Mesendoderm (in vitro differentiated cells): ENCODE measurements around the gene KRT77.
A peak's percentile ranks its signal among the peaks of the same experiment; 100 is the strongest.

Experiments used
- DNase-seq: peaks from one replicate; pipeline ENCODE4 v3.0.0; 2013
- H2AK5ac ChIP-seq: 2 replicates; pipeline ENCODE4 v1.6.1; 2013; ENCODE audit warnings: low read length, inconsistent platforms
- H2BK120ac ChIP-seq: 2 replicates; pipeline ENCODE4 v1.6.1; 2013; ENCODE audit warnings: low read depth, mild to moderate bottlenecking, low read length, moderate library complexity, mixed read lengths
- H2BK15ac ChIP-seq: replicated peaks from 2 replicates; pipeline ENCODE4 v1.6.1; 2013; ENCODE audit warnings: low read depth, mild to moderate bottlenecking, moderate library complexity
- H2BK5ac ChIP-seq: 2 replicates; pipeline ENCODE4 v1.6.1; 2013; ENCODE audit warnings: low read length, inconsistent platforms
- H3K18ac ChIP-seq: 2 replicates; pipeline ENCODE4 v1.6.1; 2013; ENCODE audit warnings: mild to moderate bottlenecking, low read length, mixed read lengths
- H3K23ac ChIP-seq: one replicate; pipeline ENCODE4 v1.6.1; 2013; ENCODE audit warnings: low read length
- H3K27ac ChIP-seq: 2 replicates; pipeline ENCODE4 v1.5.1; 2013; ENCODE audit warnings: low read depth, mild to moderate bottlenecking, inconsistent platforms, low read length, moderate library complexity
- H3K27me3 ChIP-seq: 2 replicates; pipeline ENCODE4 v1.6.1; 2013; ENCODE audit warnings: low read length, control low read depth, mild to moderate bottlenecking, inconsistent platforms; ENCODE audit not compliant: insufficient read depth, poor library complexity
- H3K36me3 ChIP-seq: 2 replicates; pipeline ENCODE4 v1.6.1; 2013; ENCODE audit warnings: low read length, inconsistent platforms; ENCODE audit not compliant: control insufficient read depth, insufficient read depth
- H3K4ac ChIP-seq: one replicate; pipeline ENCODE4 v1.6.1; 2013; ENCODE audit warnings: low read depth, mild to moderate bottlenecking, low read length, moderate library complexity
- H3K4me1 ChIP-seq: 2 replicates; pipeline ENCODE4 v1.6.1; 2013; ENCODE audit warnings: low read depth, low read length, inconsistent platforms; ENCODE audit not compliant: control insufficient read depth
- H3K4me2 ChIP-seq: 2 replicates; pipeline ENCODE4 v1.6.1; 2013; ENCODE audit warnings: low read length
- H3K4me3 ChIP-seq: 2 replicates; pipeline ENCODE4 v1.5.1; 2013; ENCODE audit warnings: mild to moderate bottlenecking, low read length
- H3K56ac ChIP-seq: one replicate; pipeline ENCODE4 v1.6.1; 2013; ENCODE audit warnings: low read length
- H3K79me1 ChIP-seq: 2 replicates; pipeline ENCODE4 v1.6.1; 2013; ENCODE audit warnings: low read length, inconsistent platforms
- H3K79me2 ChIP-seq: 2 replicates; pipeline ENCODE4 v1.6.1; 2013; ENCODE audit warnings: mild to moderate bottlenecking, low read length; ENCODE audit not compliant: control insufficient read depth, insufficient read depth
- H3K9ac ChIP-seq: 2 replicates; pipeline ENCODE4 v1.6.1; 2013; ENCODE audit warnings: low read length, inconsistent platforms
- H4K5ac ChIP-seq: one replicate; pipeline ENCODE4 v1.6.1; 2013; ENCODE audit warnings: low read length
- H4K8ac ChIP-seq: one replicate; pipeline ENCODE4 v1.6.1; 2013; ENCODE audit warnings: low read depth, mild to moderate bottlenecking, control low read depth, low read length, moderate library complexity
- WGBS: extraction: QIAGEN DNeasy Blood & Tissue Kit; methylation state at CpG from one replicate; pipeline ENCODE4 v1.1.7; 2013; ENCODE audit warnings: low lambda C conversion rate, missing lambda C conversion rate; ENCODE audit not compliant: insufficient coverage; ENCODE audit errors: extremely low coverage; 5-methylcytosine and 5-hydroxymethylcytosine counted together

KRT77 gene

GRCh38 chr12:52745554-52745953 lies 42.2 kb upstream of the KRT77 start:
- no peak overlapping the region for H2AK5ac ChIP-seq
- no peaks in the 10 kb centered on the region for H3K36me3 ChIP-seq
- no peak overlapping the region for H4K5ac ChIP-seq
- H3K18ac ChIP-seq = no peak overlapping the region
- no peak overlapping the region for H3K4ac ChIP-seq
- H3K4me3 ChIP-seq = no peak overlapping the region
- H2BK120ac ChIP-seq = no peak overlapping the region
- no peak overlapping the region for H2BK15ac ChIP-seq
- H3K4me2 ChIP-seq = no peak overlapping the region
- H3K56ac ChIP-seq = no peak overlapping the region
- H3K79me2 ChIP-seq = no peaks in the 10 kb centered on the region
- H3K27ac ChIP-seq = no peak overlapping the region
- H3K27me3 ChIP-seq = no peaks in the 10 kb centered on the region
- DNase-seq = no peak
- no peaks in the 10 kb centered on the region for H3K4me1 ChIP-seq
- no peak overlapping the region for H3K23ac ChIP-seq
- no peak overlapping the region for H4K8ac ChIP-seq
- no CpG with 5 or more reads among the region's 5 CpGs for WGBS
- no peak overlapping the region for H3K9ac ChIP-seq
- H3K79me1 ChIP-seq = no peaks in the 10 kb centered on the region
- H2BK5ac ChIP-seq = no peak overlapping the region

DNA sequence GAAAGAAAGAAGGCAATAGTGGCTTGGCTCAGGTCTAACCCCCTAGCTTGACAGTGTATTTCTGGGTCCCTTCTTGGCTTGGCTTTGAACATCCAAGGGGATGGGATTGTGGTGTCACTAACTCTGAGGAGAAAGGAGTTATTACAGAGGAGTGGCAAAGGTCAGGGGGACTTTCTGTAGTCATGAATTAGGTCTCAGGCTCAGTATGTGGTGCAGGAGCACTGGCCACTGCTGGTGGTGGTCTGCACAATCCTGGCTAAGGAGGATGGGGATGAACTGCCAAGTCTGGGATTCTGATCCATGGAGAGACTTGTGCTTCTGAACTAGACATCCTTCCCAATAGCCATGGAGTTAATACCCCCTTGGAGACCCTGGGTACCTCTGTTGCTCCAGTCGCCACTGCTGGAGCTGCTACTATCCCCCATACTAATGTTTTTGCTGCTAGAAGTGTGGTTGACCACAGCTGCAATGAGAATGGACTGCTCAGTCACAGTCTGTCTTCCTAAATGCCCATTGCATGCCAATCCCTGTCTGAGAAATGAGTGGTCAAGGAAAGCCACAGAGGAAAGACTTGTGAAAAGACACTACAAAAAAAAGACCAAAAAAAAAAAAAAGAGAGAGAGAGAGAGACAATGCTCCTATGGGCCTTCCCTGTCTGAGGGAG lies 41.3 kb upstream of the KRT77 start:
- Histone ChIP-seq H3K27me3 (no peaks in the 10 kb centered on the region), H4K8ac (no peak overlapping the region), H2AK5ac (no peak overlapping the region), H3K56ac (no peak overlapping the region), H2BK5ac (no peak overlapping the region), H3K4ac (no peak overlapping the region), H3K27ac (no peak overlapping the region), H3K4me2 (no peak overlapping the region), H3K18ac (no peak overlapping the region), H3K23ac (no peak overlapping the region), H2BK120ac (no peak overlapping the region), H3K79me1 (no peaks in the 10 kb centered on the region), H3K9ac (no peak overlapping the region), H3K36me3 (no peaks in the 10 kb centered on the region), H4K5ac (no peak overlapping the region), H3K79me2 (no peaks in the 10 kb centered on the region), H3K4me3 (no peak overlapping the region), H2BK15ac (no peak overlapping the region), H3K4me1 (no peaks in the 10 kb centered on the region)
- no peak for DNase-seq
- no CpG with 5 or more reads among the region's 1 CpG for WGBS

- H3K18ac ChIP-seq = no peak overlapping the region
- H3K79me1 ChIP-seq = no peaks in the 10 kb centered on the region
- no peak overlapping the region for H2AK5ac ChIP-seq
- WGBS = no CpG with 5 or more reads among the region's 3 CpGs
- H3K23ac ChIP-seq = no peak overlapping the region
- H3K79me2 ChIP-seq = no peaks in the 10 kb centered on the region
- H3K9ac ChIP-seq = no peak overlapping the region
- no peak for DNase-seq
- H3K4me2 ChIP-seq = no peak overlapping the region
- no peak overlapping the region for H2BK5ac ChIP-seq
- no peak overlapping the region for H4K8ac ChIP-seq
- H3K27ac ChIP-seq = no peak overlapping the region
- H3K27me3 ChIP-seq = no peaks in the 10 kb centered on the region
- no peak overlapping the region for H3K4me3 ChIP-seq
- H3K36me3 ChIP-seq = no peaks in the 10 kb centered on the region
- H3K4me1 ChIP-seq = no peaks in the 10 kb centered on the region
- no peak overlapping the region for H3K56ac ChIP-seq
- no peak overlapping the region for H2BK15ac ChIP-seq
- no peak overlapping the region for H3K4ac ChIP-seq
- H2BK120ac ChIP-seq = no peak overlapping the region
- no peak overlapping the region for H4K5ac ChIP-seq
Measured at GRCh38 chr12:52742822-52743457, 39.6 kb upstream of the KRT77 start.

DNA sequence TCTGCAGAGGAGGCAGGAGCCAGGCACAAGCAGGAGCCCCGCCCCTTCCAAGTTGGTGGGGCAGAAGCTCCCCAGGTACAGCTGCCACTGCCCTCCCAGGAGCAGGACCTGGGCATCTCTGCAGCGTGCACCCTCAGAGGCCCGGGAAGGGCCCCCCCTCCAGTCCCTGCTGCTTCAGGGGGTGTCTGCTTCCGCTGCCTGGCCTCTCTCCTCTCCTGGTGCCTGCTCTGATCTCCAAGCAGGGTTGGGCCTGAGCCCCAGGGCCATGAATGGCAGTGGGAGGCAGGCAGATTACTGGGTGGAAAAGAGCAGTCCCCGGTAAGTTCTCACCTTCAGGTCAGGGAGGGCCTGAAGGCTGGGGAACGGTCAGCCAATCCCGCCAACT lies 38.9 kb upstream of the KRT77 start:
- no peak overlapping the region for H3K4me2 ChIP-seq
- H4K8ac ChIP-seq = no peak overlapping the region
- H2BK120ac ChIP-seq = no peak overlapping the region
- DNase-seq = no peak
- H3K79me1 ChIP-seq = no peaks in the 10 kb centered on the region
- no peak overlapping the region for H3K4ac ChIP-seq
- H3K4me3 ChIP-seq = no peak overlapping the region
- no peaks in the 10 kb centered on the region for H3K27me3 ChIP-seq
- no peaks in the 10 kb centered on the region for H3K36me3 ChIP-seq
- WGBS = no CpG with 5 or more reads among the region's 7 CpGs
- H3K18ac ChIP-seq = no peak overlapping the region
- H3K23ac ChIP-seq = no peak overlapping the region
- H3K27ac ChIP-seq = no peak overlapping the region
- H2BK15ac ChIP-seq = no peak overlapping the region
- no peaks in the 10 kb centered on the region for H3K4me1 ChIP-seq
- H3K56ac ChIP-seq = no peak overlapping the region
- no peak overlapping the region for H3K9ac ChIP-seq
- H2BK5ac ChIP-seq = no peak overlapping the region
- H3K79me2 ChIP-seq = no peaks in the 10 kb centered on the region
- H4K5ac ChIP-seq = no peak overlapping the region
- H2AK5ac ChIP-seq = no peak overlapping the region

- H3K79me1 ChIP-seq = no peaks in the 10 kb centered on the region
- no peaks in the 10 kb centered on the region for H3K79me2 ChIP-seq
- H3K9ac ChIP-seq = no peak overlapping the region
- no peaks in the 10 kb centered on the region for H3K36me3 ChIP-seq
- no peaks in the 10 kb centered on the region for H3K4me1 ChIP-seq
- no peaks in the 10 kb centered on the region for H3K27me3 ChIP-seq
- no peak overlapping the region for H3K27ac ChIP-seq
- no CpG with 5 or more reads among the region's 16 CpGs for WGBS
- H2BK5ac ChIP-seq = no peak overlapping the region
- H3K4ac ChIP-seq = no peak overlapping the region
- H4K5ac ChIP-seq = no peak overlapping the region
- no peak overlapping the region for H3K23ac ChIP-seq
- no peak overlapping the region for H2AK5ac ChIP-seq
- DNase-seq = peak; percentile 79
- H3K4me2 ChIP-seq = no peak overlapping the region
- no peak overlapping the region for H4K8ac ChIP-seq
- no peak overlapping the region for H3K18ac ChIP-seq
- H2BK120ac ChIP-seq = no peak overlapping the region
- H3K4me3 ChIP-seq = no peak overlapping the region
- no peak overlapping the region for H3K56ac ChIP-seq
- no peak overlapping the region for H2BK15ac ChIP-seq
Measured at GRCh38 chr12:52741375-52742195, 38.3 kb upstream of the KRT77 start.
